Measurements from ENCODE around the gene ILF2. TPM values are rescaled to one million over a fixed set of nuclear protein-coding genes. Genes with fewer than 3 reads are reported as not detected.

Gene ILF2
- total and polyA plus RNA-seq, 4 donors, result 46.7 to 133 (median 111) TPM

DNA sequence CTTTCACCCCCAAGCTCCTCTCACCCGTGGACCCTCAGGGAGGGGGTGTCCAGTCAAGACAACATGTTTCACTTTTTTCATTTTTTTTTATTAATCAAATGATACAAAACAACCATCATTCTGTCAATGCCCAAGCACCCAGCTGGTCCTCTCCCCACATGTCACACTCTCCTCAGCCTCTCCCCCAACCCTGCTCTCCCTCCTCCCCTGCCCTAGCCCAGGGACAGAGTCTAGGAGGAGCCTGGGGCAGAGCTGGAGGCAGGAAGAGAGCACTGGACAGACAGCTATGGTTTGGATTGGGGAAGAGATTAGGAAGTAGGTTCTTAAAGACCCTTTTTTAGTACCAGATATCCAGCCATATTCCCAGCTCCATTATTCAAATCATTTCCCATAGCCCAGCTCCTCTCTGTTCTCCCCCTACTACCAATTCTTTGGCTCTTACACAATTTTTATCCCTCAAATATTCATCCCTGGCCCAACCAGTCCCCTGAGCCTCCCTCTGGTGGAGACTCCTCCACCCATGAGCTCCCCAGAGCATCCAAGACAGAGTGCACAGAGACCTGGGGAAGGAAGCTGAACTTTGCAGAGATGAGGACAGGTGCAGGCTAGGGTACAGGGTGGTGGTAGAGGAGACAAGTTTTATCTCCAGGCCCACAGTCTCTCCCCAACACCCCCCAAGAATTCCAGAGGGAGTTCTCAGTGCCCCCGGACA lies 56.4 kb downstream of the ILF2 start:
- Histone ChIP-seq H3K4me3 (no peak overlapping the region), H3K27ac (ENCODE audit: low read depth in 1 of 2, low read length in 1 of 2) (peak overlapping the region in 1 of 2 donors; percentile 32), H3K27me3 (ENCODE audit: control insufficient read depth in 3 of 3, insufficient read depth in 3 of 3, low read length in 2 of 3) (no peaks in the 10 kb centered on the region), H3K4me1 (ENCODE audit: control insufficient read depth in 5 of 5, insufficient read depth in 5 of 5, low read length in 5 of 5) (peaks cover 5 to 51% (median 28%) of the 10 kb centered on the region in 5 donors), H3K36me3 (ENCODE audit: control insufficient read depth in 4 of 4, insufficient read depth in 4 of 4, low read length in 4 of 4) (peaks cover 0 to 1% (median 0%) of the 10 kb centered on the region in 4 donors), H3K9me3 (ENCODE audit: control insufficient read depth in 4 of 4, insufficient read depth in 3 of 4, low read length in 3 of 4) (no peaks in the 10 kb centered on the region), H3K9ac (ENCODE audit: insufficient read depth in 1 of 2, low read length in 2 of 2) (no peak overlapping the region)
- no peak for ATAC-seq (ENCODE audit: insufficient read depth, low FRiP score)
- no peak for DNase-seq
- WGBS, 2 donors, result 75 to 91% methylated on average over 2 of the region's 2 CpGs
- TF ChIP-seq, protein P1, sequence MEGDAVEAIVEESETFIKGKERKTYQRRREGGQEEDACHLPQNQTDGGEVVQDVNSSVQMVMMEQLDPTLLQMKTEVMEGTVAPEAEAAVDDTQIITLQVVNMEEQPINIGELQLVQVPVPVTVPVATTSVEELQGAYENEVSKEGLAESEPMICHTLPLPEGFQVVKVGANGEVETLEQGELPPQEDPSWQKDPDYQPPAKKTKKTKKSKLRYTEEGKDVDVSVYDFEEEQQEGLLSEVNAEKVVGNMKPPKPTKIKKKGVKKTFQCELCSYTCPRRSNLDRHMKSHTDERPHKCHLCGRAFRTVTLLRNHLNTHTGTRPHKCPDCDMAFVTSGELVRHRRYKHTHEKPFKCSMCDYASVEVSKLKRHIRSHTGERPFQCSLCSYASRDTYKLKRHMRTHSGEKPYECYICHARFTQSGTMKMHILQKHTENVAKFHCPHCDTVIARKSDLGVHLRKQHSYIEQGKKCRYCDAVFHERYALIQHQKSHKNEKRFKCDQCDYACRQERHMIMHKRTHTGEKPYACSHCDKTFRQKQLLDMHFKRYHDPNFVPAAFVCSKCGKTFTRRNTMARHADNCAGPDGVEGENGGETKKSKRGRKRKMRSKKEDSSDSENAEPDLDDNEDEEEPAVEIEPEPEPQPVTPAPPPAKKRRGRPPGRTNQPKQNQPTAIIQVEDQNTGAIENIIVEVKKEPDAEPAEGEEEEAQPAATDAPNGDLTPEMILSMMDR (IDR thresholded peaks at IDR 0.05; ENCODE audit: control extremely low read depth, extremely low read depth), result no peak

DNA sequence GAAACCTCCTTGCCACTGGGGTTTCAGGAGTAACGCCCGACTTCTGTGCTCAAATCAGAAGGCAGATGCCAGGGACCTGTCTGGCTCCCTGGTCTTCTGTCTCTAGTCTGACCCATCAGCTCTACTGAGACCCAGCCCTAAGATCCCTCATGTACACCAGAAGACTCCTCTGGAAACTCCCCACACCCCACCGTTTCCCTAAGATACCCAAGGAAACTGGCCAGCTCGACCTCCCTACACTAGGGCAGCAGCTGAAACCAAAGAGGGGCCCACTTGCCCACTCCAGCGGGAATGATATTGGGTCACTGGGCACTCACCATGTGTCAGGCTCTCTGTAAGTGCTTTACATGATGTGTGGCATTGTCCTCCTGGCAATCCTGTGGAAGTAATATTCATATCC lies 57.4 kb downstream of the ILF2 start:
- H3K27me3 ChIP-seq (ENCODE audit: control insufficient read depth in 3 of 3, insufficient read depth in 3 of 3, low read length in 2 of 3), result no peaks in the 10 kb centered on the region
- TF ChIP-seq, protein P1 (IDR thresholded peaks at IDR 0.05; ENCODE audit: control extremely low read depth, extremely low read depth), result no peak

DNA sequence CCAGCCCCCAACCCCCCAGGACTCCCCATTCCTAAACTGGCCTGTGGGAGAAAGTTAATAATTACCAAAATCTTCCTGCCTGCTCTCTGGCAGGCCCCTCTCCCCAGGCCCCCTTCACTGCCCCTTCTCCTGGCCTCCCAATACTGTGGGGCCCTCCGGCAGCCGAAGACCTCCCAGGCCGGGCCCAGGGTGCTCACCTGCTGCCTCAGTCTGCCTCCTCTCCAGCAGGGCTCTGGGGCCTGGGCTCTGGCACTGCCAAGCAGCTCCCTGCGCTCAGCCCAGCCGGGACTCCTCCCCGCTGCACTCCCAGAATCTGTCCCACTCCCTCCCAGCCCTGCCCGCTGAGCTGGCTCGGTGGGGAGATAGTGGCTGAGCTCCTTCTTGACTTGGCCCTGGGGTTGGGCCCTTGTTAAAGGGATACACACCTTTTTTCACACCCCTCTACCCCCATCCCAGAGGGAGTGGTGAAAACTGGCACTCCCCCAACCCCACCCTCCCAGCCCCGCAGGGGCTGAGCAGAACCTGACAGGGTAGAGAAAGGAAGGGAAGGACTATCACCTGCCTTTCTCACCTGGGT lies 58.0 kb downstream of the ILF2 start, which contains the start of gene S100A16:
Gene S100A16 (minus strand): TSS at position 383 of the 577 bp plus-strand sequence. CDS start 4,986 bp downstream, outside the sequence.
- DNase-seq (peak; percentile 76 to 82 (median 80)), ATAC-seq (ENCODE audit: insufficient read depth, low FRiP score) (peak; percentile 61)
- H3K27me3 ChIP-seq (ENCODE audit: control insufficient read depth in 3 of 3, insufficient read depth in 3 of 3, low read length in 2 of 3), result no peaks in the 10 kb centered on the region
- TF ChIP-seq, protein P1 (IDR thresholded peaks at IDR 0.05; ENCODE audit: control extremely low read depth, extremely low read depth), result no peak
- peak within 1 kb of the TSS; percentile 43 to 95 for H3K9ac ChIP-seq (ENCODE audit: insufficient read depth in 1 of 2, low read length in 2 of 2)
- WGBS, 2 donors, result 63 to 65% methylated on average over 9 of the region's 9 CpGs
- peak within 1 kb of the TSS; percentile 75 to 87 for H3K27ac ChIP-seq (ENCODE audit: low read depth in 1 of 2, low read length in 1 of 2)
- peak within 1 kb of the TSS; percentile 15 for H3K4me3 ChIP-seq
- H3K9me3 ChIP-seq (ENCODE audit: control insufficient read depth in 4 of 4, insufficient read depth in 3 of 4, low read length in 3 of 4), result no peaks in the 10 kb centered on the region
- peaks cover 11 to 62% (median 36%) of the 10 kb centered on the region in 5 donors for H3K4me1 ChIP-seq (ENCODE audit: control insufficient read depth in 5 of 5, insufficient read depth in 5 of 5, low read length in 5 of 5)
- H3K36me3 ChIP-seq (ENCODE audit: control insufficient read depth in 4 of 4, insufficient read depth in 4 of 4, low read length in 4 of 4), result peaks cover 0 to under 1% (median under 1%) of the 10 kb centered on the region in 4 donors

More for the DNA sequence above, 57.4 kb downstream of the ILF2 start:
- Histone ChIP-seq H3K27ac (ENCODE audit: low read depth in 1 of 2, low read length in 1 of 2) (peak overlapping the region; percentile 75 to 87), H3K9ac (ENCODE audit: insufficient read depth in 1 of 2, low read length in 2 of 2) (peak overlapping the region in 1 of 2 donors; percentile 17), H3K4me3 (no peak overlapping the region), H3K36me3 (ENCODE audit: control insufficient read depth in 4 of 4, insufficient read depth in 4 of 4, low read length in 4 of 4) (no peaks in the 10 kb centered on the region), H3K9me3 (ENCODE audit: control insufficient read depth in 4 of 4, insufficient read depth in 3 of 4, low read length in 3 of 4) (no peaks in the 10 kb centered on the region), H3K4me1 (ENCODE audit: control insufficient read depth in 5 of 5, insufficient read depth in 5 of 5, low read length in 5 of 5) (peaks cover 11 to 56% (median 30%) of the 10 kb centered on the region in 5 donors)
- ATAC-seq (ENCODE audit: insufficient read depth, low FRiP score) (no peak), DNase-seq (no peak)
- 80 to 89% methylated on average over 5 of the region's 5 CpGs for WGBS, 2 donors
